PC-9 (cell line): ENCODE results near the gene CATSPERB. TPM values are rescaled to one million over a fixed set of nuclear protein-coding genes. Genes with fewer than 3 reads are reported as not detected.
"Not testable (repeated sequence)": the region's sequence is repeated elsewhere in the genome, so short reads cannot be mapped to it uniquely, and the experiment has no call there.

Experiments used
- BruUV-seq: library from RNA; stranded (reverse); fragments of 400-500 nt; replicated peaks from 2 replicates; lab custom pipeline; 2021; lab: Mats Ljungman, UMichigan
- CTCF ChIA-PET: fragments of 300-600 bp; sonication (Branson Sonifier 250); formaldehyde crosslinking; loops from one replicate; lab custom pipeline; 2022; ENCODE audit warnings: antibody characterized with exemption; lab: Charles Lee
- POLR2A ChIA-PET: fragments of 300-600 bp; sonication (Branson Sonifier 250); formaldehyde crosslinking; loops from one replicate; lab custom pipeline; 2022; ENCODE audit warnings: antibody characterized with exemption; ENCODE audit not compliant: unreplicated experiment; lab: Charles Lee
- DNase-seq, 2 experiments: peaks; one replicate each; pipeline versions ENCODE4 v3.0.0 to v3.0.0-alpha.2; 2015 to 2022; ENCODE audit warnings: mixed read lengths in 1 of 2
- H2AFZ ChIP-seq: fragments of 200-600 bp; sonication (generic); 2 replicates; pipeline ENCODE4 v1.8.1; 2017; ENCODE audit warnings: antibody characterized with exemption
- H3F3A ChIP-seq: fragments of 200-600 bp; sonication (generic); 2 replicates; pipeline ENCODE4 v1.8.1; 2017; ENCODE audit warnings: antibody characterized with exemption, mild to moderate bottlenecking, low read depth; ENCODE audit not compliant: insufficient read depth
- H3K27ac ChIP-seq: fragments of 200-600 bp; sonication (generic); 2 replicates; pipeline ENCODE4 v1.6.1; 2016; ENCODE audit warnings: mixed run types
- H3K27me3 ChIP-seq: fragments of 200-600 bp; sonication (generic); 2 replicates; pipeline ENCODE4 v1.6.1; 2016; ENCODE audit warnings: low read depth, mixed run types; ENCODE audit not compliant: insufficient read depth
- H3K36me3 ChIP-seq: fragments of 200-600 bp; sonication (generic); 2 replicates; pipeline ENCODE4 v1.6.1; 2016; ENCODE audit warnings: low read depth, mixed run types
- H3K4me1 ChIP-seq: fragments of 200-600 bp; sonication (generic); replicated peaks from 2 replicates; pipeline ENCODE4 v1.6.1; 2016; ENCODE audit warnings: mixed run types; ENCODE audit not compliant: insufficient read depth
- H3K4me2 ChIP-seq: fragments of 200-600 bp; sonication (generic); 2 replicates; pipeline ENCODE4 v1.6.1; 2017; ENCODE audit warnings: mixed run types
- H3K4me3 ChIP-seq: fragments of 200-600 bp; sonication (generic); 2 replicates; pipeline ENCODE4 v1.6.1; 2016; ENCODE audit warnings: mixed run types
- H3K79me2 ChIP-seq: fragments of 200-600 bp; sonication (generic); 2 replicates; pipeline ENCODE4 v1.6.1; 2017; ENCODE audit warnings: low read depth, mixed run types
- H3K9me2 ChIP-seq: fragments of 200-600 bp; sonication (generic); 2 replicates; pipeline ENCODE4 v1.8.1; 2017; ENCODE audit warnings: mild to moderate bottlenecking; ENCODE audit not compliant: insufficient read depth
- H3K9me3 ChIP-seq: fragments of 200-600 bp; sonication (generic); 2 replicates; pipeline ENCODE4 v1.8.1; 2016; ENCODE audit warnings: low read depth; ENCODE audit not compliant: insufficient read depth
- H4K20me1 ChIP-seq: fragments of 200-600 bp; sonication (generic); 2 replicates; pipeline ENCODE4 v1.8.1; 2017; ENCODE audit not compliant: insufficient read depth
- EZH2 ChIP-seq: fragments of 200-600 bp; sonication (generic); IDR thresholded peaks from 2 replicates; pipeline ENCODE4 v1.8.0; 2017; ENCODE audit warnings: antibody characterized with exemption, low read depth
- intact Hi-C: fragments of 100-400 bp; cut with micrococcal nuclease; formaldehyde crosslinking; loops from one replicate; pipeline ENCODE4 v1.10.0; 2022; ENCODE audit not compliant: unreplicated experiment
- total RNA-seq: library from RNA; stranded (reverse); gene quantifications from 2 replicates; pipeline ENCODE4 v1.2.3, GENCODE V29; 2021
- TF ChIP-seq, protein P1 (sequence below): fragments of 200-600 bp; sonication (generic); conservative IDR thresholded peaks from 2 replicates; pipeline ENCODE4 v1.6.1; 2017; ENCODE audit warnings: mixed run types, antibody characterized with exemption, mild to moderate bottlenecking, moderate library complexity

CATSPERB gene
- total RNA-seq, 1 experiment from 2014 or later = not detected

DNA sequence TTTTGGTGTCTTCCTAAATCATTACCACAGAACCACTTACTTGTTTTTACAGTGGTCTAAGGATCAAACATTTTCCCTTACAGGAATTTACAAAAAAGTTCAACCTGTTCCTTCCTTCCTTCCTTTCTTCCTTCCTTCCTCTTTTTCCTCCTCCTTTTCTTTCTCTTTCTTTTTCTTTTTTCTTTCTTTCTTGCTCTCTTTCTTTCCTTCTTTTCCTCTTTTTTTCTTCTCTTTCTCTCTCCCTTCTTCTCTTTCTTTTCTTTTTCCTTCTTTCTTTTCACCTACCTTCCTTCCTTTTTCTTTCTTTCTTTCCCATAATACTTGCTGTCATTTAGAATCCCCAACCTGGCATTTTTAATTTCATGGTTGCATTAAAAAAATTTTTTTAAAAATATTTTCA is 162.6 kb downstream of the CATSPERB start:
- no peaks in the 10 kb centered on the region for H3K9me2 ChIP-seq
- BruUV-seq = no TSS peak
- no peaks in the 10 kb centered on the region for H3K36me3 ChIP-seq
- ChIA-PET POLR2A (no interaction called here), CTCF (no interaction called here)
- no peak for DNase-seq
- H3K4me2 ChIP-seq = no peak overlapping the region
- no peak overlapping the region for H3K4me3 ChIP-seq
- intact Hi-C loops = no loop called here
- H3K79me2 ChIP-seq = no peaks in the 10 kb centered on the region
- H3F3A ChIP-seq = no peaks in the 10 kb centered on the region
- H3K27me3 ChIP-seq = no peaks in the 10 kb centered on the region
- no peaks in the 10 kb centered on the region for H4K20me1 ChIP-seq
- TF ChIP-seq EZH2 = no peak
- TF ChIP-seq, protein P1, sequence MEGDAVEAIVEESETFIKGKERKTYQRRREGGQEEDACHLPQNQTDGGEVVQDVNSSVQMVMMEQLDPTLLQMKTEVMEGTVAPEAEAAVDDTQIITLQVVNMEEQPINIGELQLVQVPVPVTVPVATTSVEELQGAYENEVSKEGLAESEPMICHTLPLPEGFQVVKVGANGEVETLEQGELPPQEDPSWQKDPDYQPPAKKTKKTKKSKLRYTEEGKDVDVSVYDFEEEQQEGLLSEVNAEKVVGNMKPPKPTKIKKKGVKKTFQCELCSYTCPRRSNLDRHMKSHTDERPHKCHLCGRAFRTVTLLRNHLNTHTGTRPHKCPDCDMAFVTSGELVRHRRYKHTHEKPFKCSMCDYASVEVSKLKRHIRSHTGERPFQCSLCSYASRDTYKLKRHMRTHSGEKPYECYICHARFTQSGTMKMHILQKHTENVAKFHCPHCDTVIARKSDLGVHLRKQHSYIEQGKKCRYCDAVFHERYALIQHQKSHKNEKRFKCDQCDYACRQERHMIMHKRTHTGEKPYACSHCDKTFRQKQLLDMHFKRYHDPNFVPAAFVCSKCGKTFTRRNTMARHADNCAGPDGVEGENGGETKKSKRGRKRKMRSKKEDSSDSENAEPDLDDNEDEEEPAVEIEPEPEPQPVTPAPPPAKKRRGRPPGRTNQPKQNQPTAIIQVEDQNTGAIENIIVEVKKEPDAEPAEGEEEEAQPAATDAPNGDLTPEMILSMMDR = no peak
- no peaks in the 10 kb centered on the region for H3K4me1 ChIP-seq
- no peak overlapping the region for H3K27ac ChIP-seq
- H3K9me3 ChIP-seq = no peaks in the 10 kb centered on the region
- H2AFZ ChIP-seq = no peak overlapping the region

DNA sequence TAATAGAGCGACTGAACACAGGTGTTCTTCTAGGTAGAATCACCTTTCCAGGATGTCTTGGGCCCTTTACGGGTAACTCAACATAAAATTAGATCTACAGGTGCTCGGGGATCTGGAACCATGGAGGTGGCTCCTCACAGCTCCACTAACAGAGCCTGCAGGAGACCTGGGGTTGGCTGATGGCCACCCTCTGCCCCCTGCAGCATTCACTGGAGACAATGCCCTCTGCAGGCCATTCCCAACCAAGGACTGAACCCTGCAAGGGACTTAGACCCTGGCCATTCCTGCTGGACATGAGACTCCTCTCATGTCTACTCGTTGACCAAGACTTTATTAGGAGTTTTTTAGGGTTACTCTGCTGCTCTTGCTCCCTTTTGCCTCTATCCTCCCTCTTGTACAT is 163.3 kb downstream of the CATSPERB start:
- no TSS peak for BruUV-seq
- Histone ChIP-seq H3F3A (no peaks in the 10 kb centered on the region), H3K27ac (no peak overlapping the region), H3K36me3 (no peaks in the 10 kb centered on the region), H2AFZ (no peak overlapping the region), H3K4me3 (no peak overlapping the region), H4K20me1 (no peaks in the 10 kb centered on the region), H3K79me2 (no peaks in the 10 kb centered on the region), H3K9me3 (no peaks in the 10 kb centered on the region), H3K4me1 (no peaks in the 10 kb centered on the region), H3K9me2 (no peaks in the 10 kb centered on the region), H3K4me2 (no peak overlapping the region), H3K27me3 (no peaks in the 10 kb centered on the region)
- DNase-seq = no peak
- ChIA-PET POLR2A (no interaction called here), CTCF (no interaction called here)
- no peak for TF ChIP-seq EZH2
- TF ChIP-seq, protein P1 = no peak; the same call in 1 of the 2 replicates
- intact Hi-C loops = no loop called here

DNA sequence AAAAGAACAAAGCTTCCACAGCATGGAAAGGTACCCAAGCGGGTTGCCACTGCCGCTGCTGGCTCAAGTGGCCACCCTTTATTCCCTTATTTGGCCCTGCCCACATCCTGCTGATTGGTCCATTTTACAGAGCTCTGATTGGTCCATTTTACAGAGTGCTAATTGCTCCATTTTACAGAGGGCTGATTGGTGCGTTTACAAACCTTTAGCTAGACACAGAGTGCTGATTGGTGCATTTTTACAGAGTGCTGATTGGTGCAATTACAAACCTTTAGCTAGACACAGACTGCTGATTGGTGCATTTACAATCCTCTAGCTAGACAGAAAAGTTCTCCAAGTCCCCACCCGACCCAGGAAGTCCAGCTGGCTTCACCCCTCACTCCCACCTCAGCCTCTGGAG is 164.1 kb downstream of the CATSPERB start:
- H3K36me3 ChIP-seq, H3K4me1 ChIP-seq, H3K27ac ChIP-seq, H3K9me2 ChIP-seq, H3K4me2 ChIP-seq, POLR2A ChIA-PET, H2AFZ ChIP-seq, H3K9me3 ChIP-seq, CTCF ChIA-PET, H3K4me3 ChIP-seq, intact Hi-C loops, H4K20me1 ChIP-seq, H3K79me2 ChIP-seq, DNase-seq, BruUV-seq, H3F3A ChIP-seq, H3K27me3 ChIP-seq: not testable (repeated sequence)

DNA sequence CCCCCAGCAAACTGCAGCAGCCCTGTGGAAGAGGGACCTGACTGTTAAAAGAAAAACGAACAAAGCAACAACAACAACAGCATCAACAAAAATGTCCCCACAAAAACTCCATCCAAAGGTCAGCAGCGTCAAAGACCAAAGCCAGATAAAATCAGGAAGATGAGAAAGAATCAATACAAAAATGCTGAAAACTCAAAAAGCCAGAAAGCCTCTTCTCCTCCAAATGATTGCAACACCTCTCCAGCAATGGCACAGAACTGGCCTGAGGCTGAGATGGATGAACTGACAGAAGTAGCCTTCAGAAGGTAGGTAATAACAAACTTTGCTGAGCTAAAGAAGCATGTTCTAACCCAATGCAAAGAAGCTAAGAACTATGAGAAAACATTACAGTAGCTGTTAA is 176.4 kb downstream of the CATSPERB start:
- H3K4me2 ChIP-seq = no peak overlapping the region

More for the DNA sequence above, 176.4 kb downstream of the CATSPERB start:
- no peak overlapping the region for H2AFZ ChIP-seq
- H3K27ac ChIP-seq = no peak overlapping the region
- no peaks in the 10 kb centered on the region for H3K4me1 ChIP-seq
- intact Hi-C loops = no loop called here
- no peaks in the 10 kb centered on the region for H3K27me3 ChIP-seq
- H3K4me3 ChIP-seq = no peak overlapping the region
- no peaks in the 10 kb centered on the region for H3K36me3 ChIP-seq
- no peak for TF ChIP-seq EZH2
- TF ChIP-seq, protein P1 = no peak
- H3F3A ChIP-seq = no peaks in the 10 kb centered on the region
- no peaks in the 10 kb centered on the region for H3K79me2 ChIP-seq
- no peaks in the 10 kb centered on the region for H3K9me3 ChIP-seq
- CTCF ChIA-PET = interaction anchor here (0.6 kb wide), 1 partner anchor 28 kb away, joined by 4 read pairs; no protein-coding TSS in a partner anchor
- POLR2A ChIA-PET = no interaction called here
- H3K9me2 ChIP-seq = no peaks in the 10 kb centered on the region
- BruUV-seq = no TSS peak
- DNase-seq = no peak
- H4K20me1 ChIP-seq = no peaks in the 10 kb centered on the region
